K562 (cell line): ENCODE measurements around the gene ARFRP1.

Experiments
- CTCF ChIP-seq, 3 experiments: IDR thresholded peaks in 2 of 3; conservative IDR thresholded peaks in 1 of 3; 2 replicates each; pipeline ENCODE4 v1.5.1; 2011 to 2012; ENCODE audit warnings: low read length in 3 of 3, mild to moderate bottlenecking in 3 of 3, control low read depth in 2 of 3, improper control_type of control experiment in 1 of 3, inconsistent platforms in 1 of 3, low read depth in 1 of 3, mixed read lengths in 1 of 3, moderate library complexity in 1 of 3; ENCODE audit not compliant: insufficient read depth in 2 of 3
- HBP1 ChIP-seq: fragments of 450-650 bp; formaldehyde crosslinking; IDR thresholded peaks from 2 replicates; pipeline ENCODE4 v1.4.0; 2022; ENCODE audit warnings: missing genetic modification characterization
- KDM5B ChIP-seq: fragments of 200-600 bp; sonication (generic); IDR thresholded peaks from 2 replicates; pipeline ENCODE4 v1.6.1; 2012; ENCODE audit warnings: low read depth, mild to moderate bottlenecking, moderate library complexity, low read length, control low read depth, inconsistent platforms; ENCODE audit not compliant: insufficient replicate concordance
- MXI1 ChIP-seq: IDR thresholded peaks from 2 replicates; pipeline ENCODE4 v1.6.1; 2011; ENCODE audit warnings: low read depth, mild to moderate bottlenecking, improper control_type of control experiment, low read length
- SRSF1 ChIP-seq: fragments of 200-400 bp; formaldehyde crosslinking; IDR thresholded peaks from 2 replicates; pipeline ENCODE4 v1.6.1; 2017; ENCODE audit warnings: mild to moderate bottlenecking, low read depth, low read length, moderate library complexity

- TF ChIP-seq SRSF1 = no peak
- no peak for TF ChIP-seq HBP1 (CRISPR knock-in tag)
- TF ChIP-seq CTCF (IDR thresholded peaks at IDR 0.05 in 2 of 3, conservative IDR thresholded peaks at IDR 0.05 in 1 of 3; ENCODE audit: insufficient read depth in 2 of 3, low read depth in 1 of 3, low read length in 3 of 3) = no peak
- no peak for TF ChIP-seq KDM5B
- no peak for TF ChIP-seq MXI1
Observed at GRCh38 chr20:63737695-63737944, 29.8 kb upstream of the ARFRP1 start.
